22Rv1 (cell line): ENCODE data around the gene ATP1A1.

ENCODE experiments used
- H3K27ac ChIP-seq: fragments of 450-650 bp; 2 replicates; pipeline ENCODE4 v1.5.1; 2017
- ZFX ChIP-seq: fragments of 450-650 bp; IDR thresholded peaks from 2 replicates; pipeline ENCODE4 v1.6.1; 2017; ENCODE audit warnings: antibody characterized with exemption, borderline replicate concordance
- TF ChIP-seq, protein P1 (sequence below): fragments of 450-650 bp; IDR thresholded peaks from 2 replicates; pipeline ENCODE4 v1.5.1; 2017; ENCODE audit warnings: mild to moderate bottlenecking

ATP1A1 gene

DNA sequence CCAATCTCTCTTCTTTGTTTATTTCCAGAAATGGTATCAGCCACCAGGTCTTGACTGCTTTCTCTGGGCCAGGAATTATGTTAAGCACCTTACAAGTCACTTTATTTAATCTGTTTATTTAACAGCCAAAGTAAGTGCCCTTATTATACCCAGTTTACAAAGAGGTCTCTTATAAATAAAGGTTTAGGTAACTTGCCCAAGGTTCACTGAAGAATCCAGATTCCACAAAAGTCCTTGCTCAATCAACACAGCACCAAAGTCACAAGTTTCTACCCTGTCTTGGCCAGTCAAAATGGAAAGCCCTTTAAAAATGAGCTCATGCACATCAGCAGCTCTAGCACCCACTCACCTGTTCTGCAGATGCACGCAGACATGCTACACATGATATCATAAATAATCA, 28.0 kb upstream of the ATP1A1 start:
- TF ChIP-seq, protein P1, sequence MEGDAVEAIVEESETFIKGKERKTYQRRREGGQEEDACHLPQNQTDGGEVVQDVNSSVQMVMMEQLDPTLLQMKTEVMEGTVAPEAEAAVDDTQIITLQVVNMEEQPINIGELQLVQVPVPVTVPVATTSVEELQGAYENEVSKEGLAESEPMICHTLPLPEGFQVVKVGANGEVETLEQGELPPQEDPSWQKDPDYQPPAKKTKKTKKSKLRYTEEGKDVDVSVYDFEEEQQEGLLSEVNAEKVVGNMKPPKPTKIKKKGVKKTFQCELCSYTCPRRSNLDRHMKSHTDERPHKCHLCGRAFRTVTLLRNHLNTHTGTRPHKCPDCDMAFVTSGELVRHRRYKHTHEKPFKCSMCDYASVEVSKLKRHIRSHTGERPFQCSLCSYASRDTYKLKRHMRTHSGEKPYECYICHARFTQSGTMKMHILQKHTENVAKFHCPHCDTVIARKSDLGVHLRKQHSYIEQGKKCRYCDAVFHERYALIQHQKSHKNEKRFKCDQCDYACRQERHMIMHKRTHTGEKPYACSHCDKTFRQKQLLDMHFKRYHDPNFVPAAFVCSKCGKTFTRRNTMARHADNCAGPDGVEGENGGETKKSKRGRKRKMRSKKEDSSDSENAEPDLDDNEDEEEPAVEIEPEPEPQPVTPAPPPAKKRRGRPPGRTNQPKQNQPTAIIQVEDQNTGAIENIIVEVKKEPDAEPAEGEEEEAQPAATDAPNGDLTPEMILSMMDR, result no peak
- TF ChIP-seq ZFX, result no peak
- no peak overlapping the region for H3K27ac ChIP-seq

DNA sequence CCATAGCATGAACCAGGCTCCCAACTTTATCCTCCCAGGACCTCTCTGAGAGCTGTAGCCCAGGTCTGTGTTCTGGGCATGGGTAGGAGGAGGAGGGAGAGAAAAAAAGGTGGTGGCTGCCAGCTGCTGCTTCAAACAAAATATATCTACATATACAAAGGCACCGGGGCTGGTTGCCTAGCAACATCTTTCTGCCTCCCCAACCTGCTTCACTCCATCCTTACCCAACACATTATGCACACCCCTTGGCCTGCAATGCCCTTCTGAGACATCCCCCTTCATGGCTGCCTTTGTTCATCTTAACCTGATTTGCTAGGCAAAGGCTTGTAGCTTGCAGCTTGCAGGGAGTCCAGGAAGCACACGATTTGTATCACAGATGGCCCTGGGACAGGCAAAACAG, 27.2 kb upstream of the ATP1A1 start:
- TF ChIP-seq, protein P1, result no peak
- no peak for TF ChIP-seq ZFX

DNA sequence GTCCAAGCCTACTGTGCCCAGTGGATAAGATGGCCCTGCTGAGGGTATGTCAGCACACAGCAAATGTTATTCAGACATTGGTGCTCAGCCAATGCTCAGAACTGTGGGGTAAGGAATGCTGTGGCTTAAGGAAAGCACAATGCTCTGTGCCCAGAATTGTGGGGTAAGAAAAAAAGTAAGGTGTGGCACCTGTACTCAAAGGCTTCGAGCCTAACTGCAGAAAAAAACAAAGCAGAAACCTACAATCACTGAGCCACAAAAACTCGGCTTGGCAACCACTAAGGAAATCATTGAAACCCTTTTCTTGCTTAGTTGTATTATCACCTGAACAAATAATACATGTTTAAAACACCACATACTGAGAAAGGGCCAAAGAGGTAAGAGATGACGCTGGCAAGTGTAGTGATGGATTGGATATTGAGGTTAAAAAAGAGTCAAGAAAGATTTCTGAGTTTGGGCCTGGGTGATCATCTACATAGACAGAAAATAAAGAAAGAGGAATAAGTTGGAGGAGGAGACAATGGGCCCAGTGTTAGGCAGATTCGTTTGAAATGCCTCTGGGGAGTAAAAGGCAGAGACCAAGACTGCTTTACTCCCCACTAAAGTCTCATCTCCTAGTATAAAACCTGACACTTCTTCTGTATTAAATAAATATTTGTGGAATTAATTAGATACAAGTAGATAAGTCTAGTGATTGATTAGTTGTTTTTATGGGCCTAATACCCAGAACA, 25.9 kb upstream of the ATP1A1 start:
- H3K27ac ChIP-seq, result no peak overlapping the region
- TF ChIP-seq ZFX, result no peak
- TF ChIP-seq, protein P1, result no peak

More for the DNA sequence above, 27.2 kb upstream of the ATP1A1 start:
- H3K27ac ChIP-seq, result no peak overlapping the region

DNA sequence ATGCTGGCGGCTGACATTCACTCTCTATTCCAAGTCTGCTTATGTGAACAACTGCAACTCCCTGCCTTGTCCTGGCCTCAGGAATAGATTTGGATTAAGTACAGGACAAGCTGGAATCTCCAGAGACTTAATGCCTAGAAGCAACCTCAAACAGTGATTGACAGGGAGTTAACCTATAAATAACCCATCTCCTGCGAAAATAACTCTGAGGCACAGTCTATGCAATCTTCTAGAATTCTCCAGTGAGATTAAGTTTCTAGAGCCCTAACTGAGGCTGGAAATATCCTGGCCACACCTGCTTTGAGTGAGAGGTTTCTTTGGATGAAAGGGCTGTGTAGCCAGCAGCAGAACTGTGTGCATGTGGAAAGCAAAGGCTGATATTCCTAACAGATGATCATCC, 25.3 kb upstream of the ATP1A1 start:
- H3K27ac ChIP-seq, result no peak overlapping the region
- TF ChIP-seq, protein P1, result no peak
- no peak for TF ChIP-seq ZFX

DNA sequence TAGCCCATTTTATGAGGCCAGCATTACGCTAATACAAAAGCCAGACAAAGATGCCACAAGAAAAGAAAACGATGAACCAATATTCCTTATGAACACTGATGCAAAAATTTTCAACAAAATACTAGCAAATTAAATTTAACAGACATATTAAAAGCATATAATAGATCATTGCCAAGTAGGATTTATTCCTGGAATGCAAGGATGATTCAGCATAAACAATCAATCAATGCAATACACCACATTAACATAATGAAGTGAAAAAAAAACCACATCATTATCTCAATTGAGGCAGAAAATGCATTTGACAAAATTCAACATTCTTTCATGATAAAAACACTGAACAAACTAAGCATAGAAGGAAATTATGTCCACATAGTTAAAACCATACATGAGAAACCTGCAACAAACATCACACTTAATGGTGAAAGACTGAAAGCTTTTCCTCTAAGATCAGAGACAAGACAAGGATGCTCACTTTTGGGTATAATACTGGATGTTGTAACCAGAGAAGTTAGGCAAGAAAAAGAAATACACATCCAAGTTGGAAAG, 22.9 kb upstream of the ATP1A1 start:
- TF ChIP-seq, protein P1, result no peak
- no peak for TF ChIP-seq ZFX
- no peak overlapping the region for H3K27ac ChIP-seq

DNA sequence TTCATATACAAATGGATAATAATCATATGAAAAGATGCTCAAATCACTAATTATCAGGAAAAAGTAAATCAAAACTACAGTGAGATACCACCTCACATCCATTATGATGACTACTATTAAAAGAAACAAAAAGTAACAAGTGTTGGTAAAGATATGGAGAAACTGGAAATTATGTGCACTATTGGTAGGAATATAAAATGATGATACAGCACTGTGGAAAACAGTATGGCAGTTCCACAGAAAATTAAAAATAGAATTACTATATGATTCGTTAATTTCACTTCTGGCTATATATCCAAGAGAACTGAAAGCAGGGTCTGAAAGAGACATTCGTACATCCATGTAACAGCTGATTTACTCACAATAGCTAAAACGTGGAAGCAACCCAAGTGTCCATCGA, 21.1 kb upstream of the ATP1A1 start:
- TF ChIP-seq ZFX, result no peak
- TF ChIP-seq, protein P1, result no peak
- no peak overlapping the region for H3K27ac ChIP-seq

DNA sequence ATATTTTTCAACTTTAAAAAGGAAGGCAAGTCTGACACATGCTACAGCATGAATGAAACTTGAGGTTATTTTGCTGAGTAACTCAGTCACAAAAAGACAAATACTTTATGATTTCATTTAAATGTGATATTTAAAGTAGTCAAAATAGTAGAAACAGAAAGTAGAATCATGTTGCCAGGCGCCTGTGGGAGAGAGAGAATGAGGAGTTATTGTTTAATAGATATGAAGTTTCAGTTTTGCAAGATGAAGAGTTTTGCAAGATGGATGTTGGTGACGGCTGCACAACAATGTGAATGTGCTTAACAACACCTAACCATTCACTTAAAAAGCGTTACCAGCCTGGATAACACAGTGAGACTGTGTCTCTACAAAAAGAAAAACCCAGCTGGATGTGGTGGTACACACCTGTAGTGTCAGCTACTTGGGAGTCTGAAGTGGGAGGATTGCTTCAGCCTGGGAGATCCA, 20.7 kb upstream of the ATP1A1 start:
- no peak overlapping the region for H3K27ac ChIP-seq
- no peak for TF ChIP-seq ZFX
- TF ChIP-seq, protein P1, result no peak
